Left kidney (tissue), 2 donors: ENCODE data around the gene TTLL11. TPM values are rescaled to one million over a fixed set of nuclear protein-coding genes. Genes with fewer than 3 reads are reported as not detected.
A peak's percentile ranks its signal among the peaks of the same experiment; 100 is the strongest.
"Not testable (repeated sequence)": the region's sequence is repeated elsewhere in the genome, so short reads cannot be mapped to it uniquely, and the experiment has no call there.

ENCODE experiments used
- DNase-seq: peaks from one replicate; pipeline ENCODE4 v3.0.0-alpha.2; 2013
- polyA plus RNA-seq: library from polyadenylated mRNA; unstranded; fragments of 120-200 nt; gene quantifications from one replicate; pipeline ENCODE4 v1.2.1, GENCODE V29; 2013; ENCODE audit not compliant: insufficient read length

TTLL11 gene
- polyA plus RNA-seq, 1 donor = 7.7 TPM

GRCh38 chr9:121815546-121816448 is 277.3 kb downstream of the TTLL11 start:
- DNase-seq = no peak

DNA sequence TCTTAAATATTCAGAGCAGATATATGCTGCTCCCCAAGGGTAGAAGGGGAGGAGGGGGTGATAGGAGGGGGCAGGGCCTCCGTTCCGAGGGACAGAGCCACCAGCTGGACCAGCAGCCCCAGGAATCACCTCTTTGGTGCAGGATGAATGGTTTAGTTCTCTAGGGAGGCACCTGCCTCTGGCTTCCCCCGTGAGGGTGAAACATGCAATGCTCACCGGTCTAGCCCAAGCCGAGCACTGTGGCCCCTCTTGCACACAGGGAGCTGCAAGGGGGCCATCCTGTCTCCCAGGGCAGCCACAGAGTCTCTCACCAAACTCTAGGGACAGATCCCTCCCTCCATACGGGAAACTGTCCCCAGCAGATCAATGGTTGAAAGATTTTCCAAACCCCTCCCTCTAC is 278.0 kb downstream of the TTLL11 start:
- DNase-seq = no peak

DNA sequence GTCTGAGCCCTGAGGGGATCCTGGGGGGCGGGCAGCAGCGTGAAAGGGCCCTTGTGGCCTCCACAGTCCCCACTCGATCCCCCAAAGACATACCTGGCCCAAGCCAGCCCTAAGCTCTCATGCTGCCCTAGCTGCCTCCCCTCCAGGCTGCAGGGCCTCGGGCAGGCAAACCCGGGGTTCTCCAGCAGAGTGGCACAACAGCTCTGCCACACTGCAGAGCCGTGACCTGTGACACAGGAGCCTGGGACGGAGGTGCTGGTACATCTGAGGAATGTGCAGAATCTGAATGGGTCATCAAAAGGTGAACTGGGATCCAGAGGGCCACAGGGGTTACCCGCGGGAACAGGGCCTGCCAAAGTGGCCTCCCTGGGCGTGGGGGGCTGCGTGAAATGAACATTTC is 278.5 kb downstream of the TTLL11 start:
- DNase-seq = no peak

GRCh38 chr9:121813519-121814210 is 279.4 kb downstream of the TTLL11 start:
- no peak for DNase-seq

DNA sequence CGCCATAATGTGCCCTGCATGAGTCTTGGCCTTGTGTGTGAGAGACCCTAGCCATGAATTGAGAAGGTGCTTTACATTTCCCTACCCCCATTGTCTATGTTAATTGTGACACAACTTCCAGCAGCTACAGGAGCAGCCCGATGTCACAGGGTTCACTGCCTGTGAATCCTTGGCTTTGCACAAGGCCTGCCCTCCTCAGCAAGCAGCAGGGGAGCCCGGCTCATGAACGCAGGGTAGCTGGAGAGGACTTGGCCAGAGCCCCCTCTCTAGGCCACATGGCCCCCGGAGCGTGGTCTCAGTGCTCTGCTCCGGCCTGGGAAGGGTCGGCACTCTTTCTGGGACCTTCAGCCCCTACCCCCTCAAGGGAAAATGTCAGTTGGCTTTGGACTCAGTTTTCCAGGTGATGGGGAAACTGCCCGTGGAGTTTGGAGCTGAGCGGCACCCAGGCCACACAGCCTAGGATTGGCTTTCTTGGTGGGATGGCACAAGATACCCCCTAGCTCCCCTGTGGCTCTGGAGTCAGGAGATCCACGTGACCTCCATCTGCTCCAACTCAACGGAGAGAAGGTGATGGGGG is 280.9 kb downstream of the TTLL11 start:
- no peak for DNase-seq

- no peak for DNase-seq
Measured at GRCh38 chr9:121811751-121812150, 281.4 kb downstream of the TTLL11 start.

GRCh38 chr9:121811140-121811539 is 282.0 kb downstream of the TTLL11 start:
- DNase-seq = no peak

DNA sequence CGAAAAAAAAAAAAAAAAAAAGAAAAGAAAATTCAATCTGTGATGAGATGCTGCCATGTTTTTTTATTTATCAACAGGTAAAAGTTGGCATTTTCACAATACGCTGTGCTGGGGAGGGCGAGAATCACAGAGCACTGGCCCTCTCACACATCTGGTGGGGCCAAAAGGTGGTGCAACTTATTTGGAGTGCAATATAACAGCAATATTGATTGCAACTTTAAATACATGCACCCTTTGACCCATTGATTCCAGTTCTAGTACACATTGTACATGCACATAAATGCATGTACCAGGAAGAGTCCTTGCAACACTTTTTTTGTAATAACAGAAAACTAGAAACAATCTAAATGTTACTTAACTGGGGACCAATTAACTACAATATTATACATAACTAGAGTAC is 282.6 kb downstream of the TTLL11 start:
- DNase-seq = no peak

- DNase-seq = no peak
Measured at GRCh38 chr9:121809356-121810050, 283.6 kb downstream of the TTLL11 start.

DNA sequence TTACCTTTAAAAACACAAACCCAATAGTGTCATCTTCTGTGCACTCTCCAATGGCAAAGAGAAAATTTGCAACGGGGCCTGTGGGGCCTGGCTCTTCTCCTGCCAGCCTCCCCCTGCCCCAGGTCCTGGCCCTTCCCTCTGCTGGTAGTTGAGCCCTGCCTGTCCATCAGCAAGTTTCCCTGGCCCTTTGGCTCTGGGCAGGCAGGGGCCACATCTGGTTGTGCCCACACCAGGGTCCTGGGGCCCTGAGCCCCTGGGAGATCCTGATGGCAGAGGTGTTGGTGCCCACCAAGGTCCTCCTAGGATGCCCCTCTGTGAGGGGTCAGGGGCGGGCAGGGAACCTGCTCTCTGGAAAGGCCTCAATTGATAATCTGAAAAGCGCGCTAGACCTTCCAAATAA is 284.3 kb downstream of the TTLL11 start:
- no peak for DNase-seq

DNA sequence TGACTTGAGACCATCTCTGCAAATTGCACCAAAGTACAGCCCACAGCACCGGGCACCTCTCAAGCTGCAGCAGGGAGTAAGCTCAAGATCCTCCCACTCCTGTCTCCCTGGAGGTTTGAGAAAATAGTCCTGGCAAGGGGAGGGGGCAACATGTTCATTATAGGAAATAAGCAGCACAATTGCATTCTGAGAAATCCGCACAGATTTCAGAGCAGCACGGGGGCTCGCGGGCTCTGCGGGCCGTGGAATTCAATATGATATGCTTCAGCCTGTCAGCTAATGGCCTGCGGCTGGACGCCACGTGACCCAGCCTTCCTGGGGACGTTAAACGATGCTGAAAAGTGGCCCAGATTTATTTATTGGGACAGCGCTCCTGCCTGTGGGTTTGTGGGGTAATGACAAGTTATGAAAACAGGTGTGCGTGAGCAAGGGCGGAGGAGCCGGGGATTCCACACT is 285.3 kb downstream of the TTLL11 start:
- no peak for DNase-seq

DNA sequence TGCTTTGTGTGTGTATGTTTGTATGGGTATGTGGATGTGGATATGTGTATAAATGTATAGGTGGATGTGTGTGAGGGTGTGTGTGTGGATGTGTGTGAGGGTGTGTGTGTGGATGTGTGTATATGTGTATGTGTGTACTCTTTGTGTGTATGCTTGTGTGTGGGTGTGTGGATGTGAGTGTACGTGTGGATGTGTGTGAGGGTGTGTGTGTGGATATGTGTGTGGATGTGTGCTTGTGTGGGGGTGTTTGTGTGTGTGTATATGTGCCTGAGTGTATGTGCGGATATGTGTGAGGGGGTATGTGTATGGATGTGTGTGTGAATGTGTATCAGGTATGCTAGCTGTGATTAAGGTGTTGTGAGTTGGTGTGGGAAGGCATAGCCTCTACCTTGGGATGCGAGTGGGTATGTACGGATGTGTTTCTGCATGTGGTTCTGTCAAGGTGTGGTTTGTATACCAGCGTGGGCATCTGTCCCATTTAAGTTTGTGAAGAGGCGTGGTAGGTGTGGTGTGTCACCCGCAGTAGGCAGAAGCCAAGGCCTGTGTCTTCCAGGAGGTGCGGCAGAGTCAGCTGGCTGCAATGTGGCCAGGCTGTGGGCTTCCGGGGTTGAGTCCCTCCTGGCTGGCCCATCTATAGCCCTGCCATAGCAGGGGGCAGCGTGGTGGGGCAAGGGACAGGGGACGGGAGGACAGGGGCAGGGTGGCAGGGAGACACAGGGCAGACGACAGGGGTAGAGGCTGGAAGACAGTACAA is 285.9 kb downstream of the TTLL11 start:
- DNase-seq = no peak

DNA sequence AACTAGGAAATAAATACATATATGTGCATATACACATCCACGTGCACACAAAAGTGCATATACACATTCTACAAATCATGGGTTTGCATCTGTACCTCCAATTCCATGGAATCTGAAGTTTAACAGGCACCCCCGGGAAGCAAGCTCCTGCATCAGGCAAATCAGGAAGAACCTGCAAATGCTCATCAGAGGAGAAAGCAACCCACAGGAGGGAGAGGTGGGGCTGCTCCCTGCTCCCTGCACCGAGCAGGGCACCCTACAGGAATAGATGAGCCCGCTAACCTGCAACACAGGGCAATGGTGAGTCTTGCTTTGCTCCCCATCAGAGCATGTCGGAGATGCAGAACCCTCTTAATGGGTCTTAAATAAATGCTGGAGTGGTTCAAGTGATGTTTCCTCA is 290.4 kb downstream of the TTLL11 start:
- DNase-seq = no peak

- no peak for DNase-seq
Measured at GRCh38 chr9:121801579-121801978, 291.5 kb downstream of the TTLL11 start.

DNA sequence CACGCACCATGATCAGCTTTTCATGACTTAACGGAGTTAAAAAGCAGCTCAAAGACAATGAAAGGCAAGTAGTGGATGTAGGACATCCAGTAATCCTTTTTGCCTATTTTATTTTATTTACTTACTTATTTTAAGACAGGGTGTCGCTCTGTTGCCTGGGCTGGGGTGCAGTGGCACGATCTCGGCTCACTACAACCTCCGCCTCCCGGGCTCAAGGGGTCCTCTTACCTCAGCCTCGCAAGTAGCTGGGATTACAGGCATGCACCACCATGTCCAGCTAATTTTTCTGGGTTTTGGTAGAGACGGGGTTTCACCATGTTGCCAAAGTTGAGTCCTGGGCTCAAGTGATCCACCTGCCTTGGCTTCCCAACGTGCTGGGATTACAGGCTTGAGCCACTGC is 292.7 kb downstream of the TTLL11 start:
- DNase-seq = no peak

DNA sequence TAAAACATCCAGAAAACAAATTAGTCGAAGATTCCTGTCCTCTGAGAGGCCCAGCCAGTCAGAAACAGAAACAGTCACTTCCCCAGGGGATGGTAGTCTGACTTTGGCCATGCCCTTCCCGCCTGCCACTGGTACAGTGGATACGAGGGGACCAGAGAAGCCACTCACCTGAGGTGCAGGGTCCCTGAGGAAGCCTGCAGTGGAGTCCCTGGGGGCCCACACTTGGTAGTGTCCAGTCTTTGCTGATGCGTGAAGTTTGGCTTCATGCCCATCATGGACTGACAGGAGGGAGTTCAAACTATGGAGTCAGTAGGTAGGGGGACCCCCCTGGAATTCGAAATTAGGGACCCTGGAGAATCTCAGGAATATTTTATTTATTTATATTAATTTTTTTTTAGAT is 294.2 kb downstream of the TTLL11 start:
- no peak for DNase-seq

GRCh38 chr9:121797081-121797480 is 296.0 kb downstream of the TTLL11 start:
- peak; percentile 73 for DNase-seq

DNA sequence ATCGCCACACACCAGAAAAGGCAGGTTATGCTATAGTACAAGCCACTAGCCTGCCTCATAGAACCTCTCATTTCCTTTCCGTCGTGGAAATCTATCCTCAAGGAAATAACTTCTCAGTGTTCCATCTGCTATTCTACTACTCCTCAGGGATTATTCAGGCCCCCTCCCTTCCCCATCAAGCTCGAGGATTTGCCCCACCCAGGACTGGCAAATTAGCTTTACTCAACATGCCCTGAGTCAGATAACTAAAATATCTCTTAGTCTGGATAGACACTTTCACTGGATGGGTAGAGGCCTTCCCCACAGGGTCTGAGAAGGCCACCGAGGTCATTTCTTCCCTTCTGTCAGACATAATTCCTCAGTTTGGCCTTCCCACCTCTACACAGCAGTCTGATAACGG is 298.8 kb downstream of the TTLL11 start:
- DNase-seq = not testable (repeated sequence)

DNA sequence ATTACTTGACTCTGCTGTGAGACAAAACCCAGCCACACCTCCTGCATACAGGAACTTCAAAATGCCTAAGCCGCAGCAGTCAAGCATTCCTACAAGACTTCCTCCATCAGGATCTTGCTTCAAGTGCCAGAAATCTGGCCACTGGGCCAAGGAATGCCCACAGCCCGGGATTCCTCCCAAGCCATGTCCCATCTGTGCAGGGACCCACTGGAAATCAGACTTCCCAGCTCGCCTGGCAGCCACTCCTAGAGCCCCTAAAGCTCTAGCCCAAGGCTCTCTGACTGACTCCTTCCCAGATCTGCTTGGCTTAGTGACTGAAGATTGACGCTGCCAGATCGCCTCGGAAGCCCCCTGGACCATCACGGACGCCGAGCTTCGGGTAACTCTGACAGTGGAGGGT is 300.6 kb downstream of the TTLL11 start:
- not testable (repeated sequence) for DNase-seq

DNA sequence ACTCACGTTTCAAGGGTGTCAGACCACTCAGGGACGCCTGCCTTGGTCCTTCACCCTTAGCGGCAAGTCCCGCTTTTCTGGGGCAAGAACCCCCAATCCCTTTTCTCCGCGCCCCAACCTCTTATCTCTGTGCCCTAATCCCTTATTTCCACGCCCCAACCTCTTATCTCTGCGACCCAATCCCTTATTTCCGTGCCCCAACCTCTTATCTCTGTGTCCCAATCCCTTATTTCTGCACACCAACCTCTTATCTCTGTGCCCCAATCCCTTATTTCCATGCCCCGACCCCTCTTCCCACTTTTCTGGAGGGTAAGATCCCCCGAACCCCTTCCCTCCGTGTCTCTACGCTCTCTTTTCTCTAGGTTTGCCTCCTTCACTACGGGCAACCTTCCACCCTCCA is 302.3 kb downstream of the TTLL11 start:
- DNase-seq = no peak

DNA sequence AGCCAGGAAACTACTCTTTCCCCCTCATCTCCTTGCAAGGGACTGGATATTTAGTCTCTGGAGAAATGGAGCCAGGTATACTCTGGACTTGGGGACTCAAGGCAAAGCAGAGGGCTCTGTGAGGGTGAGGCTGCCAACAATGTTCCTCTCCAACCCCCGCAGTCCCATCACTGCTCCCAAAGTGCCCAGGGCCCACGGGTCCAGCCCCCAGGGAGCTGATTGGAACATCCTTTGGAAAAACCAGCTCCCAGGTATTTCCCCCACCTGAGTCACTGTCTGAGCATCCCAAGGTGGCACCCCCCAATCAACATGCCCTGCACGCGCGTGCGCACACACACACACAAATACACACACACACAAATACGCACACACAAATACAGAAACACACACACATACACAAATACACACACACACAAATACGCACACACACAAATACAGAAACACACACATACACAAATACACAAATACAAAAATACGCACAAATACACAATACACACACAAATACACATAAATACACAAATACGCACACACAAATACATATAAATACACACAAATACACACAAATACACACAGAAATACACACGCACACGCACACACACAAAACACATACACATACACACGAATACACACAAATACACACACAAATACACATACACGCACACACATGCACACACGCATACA is 304.3 kb downstream of the TTLL11 start:
- DNase-seq = no peak
